ENCODE measurements around the gene PARP12. TPM values are rescaled to one million over a fixed set of nuclear protein-coding genes. Genes with fewer than 3 reads are reported as not detected.

PARP12 gene
- total RNA-seq, 6 experiments from 2014 or later, result 6.3 to 14.0 (median 11.8) TPM

- Mint-ChIP-seq H3K27me3 (ENCODE audit: insufficient read depth) (peaks cover 5% of the 10 kb centered on the region), H3K4me3 (no peak overlapping the region), H3K27ac (no peak overlapping the region), H3K9me3 (no peaks in the 10 kb centered on the region), H3K36me3 (ENCODE audit: low read depth) (peaks cover 6% of the 10 kb centered on the region; the same call in 1 of the 2 replicates), H3K4me1 (ENCODE audit: low read depth) (peaks cover 8% of the 10 kb centered on the region)
- DNase-seq, result no peak
- TF ChIP-seq CTCF (IDR thresholded peaks at IDR 0.05), result no peak
Measured at GRCh38 chr7:140019606-140020005, 43.1 kb downstream of the PARP12 start.

GRCh38 chr7:140019172-140019571 lies 43.6 kb downstream of the PARP12 start:
- H3K9me3 Mint-ChIP-seq, result no peaks in the 10 kb centered on the region
- H3K4me1 Mint-ChIP-seq (ENCODE audit: low read depth), result peaks cover 8% of the 10 kb centered on the region
- DNase-seq, result no peak
- TF ChIP-seq CTCF (IDR thresholded peaks at IDR 0.05), result no peak
- H3K4me3 Mint-ChIP-seq, result no peak overlapping the region
- peaks cover 9% of the 10 kb centered on the region for H3K27me3 Mint-ChIP-seq (ENCODE audit: insufficient read depth)
- no peak overlapping the region for H3K27ac Mint-ChIP-seq
- H3K36me3 Mint-ChIP-seq (ENCODE audit: low read depth), result peaks cover 3% of the 10 kb centered on the region; the same call in 1 of the 2 replicates

- no peak for TF ChIP-seq CTCF (IDR thresholded peaks at IDR 0.05)
- no peak for DNase-seq
- Mint-ChIP-seq H3K27ac (no peak overlapping the region), H3K9me3 (no peaks in the 10 kb centered on the region), H3K4me1 (ENCODE audit: low read depth) (peaks cover 8% of the 10 kb centered on the region), H3K36me3 (ENCODE audit: low read depth) (no peaks in the 10 kb centered on the region), H3K4me3 (no peak overlapping the region), H3K27me3 (ENCODE audit: insufficient read depth) (peaks cover 17% of the 10 kb centered on the region)
Measured at GRCh38 chr7:140018125-140019043, 44.4 kb downstream of the PARP12 start.

GRCh38 chr7:140017543-140017942 lies 45.2 kb downstream of the PARP12 start:
- no peak overlapping the region for H3K27ac Mint-ChIP-seq
- H3K4me1 Mint-ChIP-seq (ENCODE audit: low read depth), result peaks cover 4% of the 10 kb centered on the region

GRCh38 chr7:140017034-140017433 lies 45.7 kb downstream of the PARP12 start:
- Mint-ChIP-seq H3K4me3 (no peak overlapping the region), H3K36me3 (ENCODE audit: low read depth) (no peaks in the 10 kb centered on the region), H3K4me1 (ENCODE audit: low read depth) (no peaks in the 10 kb centered on the region), H3K9me3 (no peaks in the 10 kb centered on the region), H3K27me3 (ENCODE audit: insufficient read depth) (peaks cover 22% of the 10 kb centered on the region), H3K27ac (no peak overlapping the region)
- DNase-seq, result no peak
- TF ChIP-seq CTCF (IDR thresholded peaks at IDR 0.05), result no peak

More at GRCh38 chr7:140017543-140017942, 45.2 kb downstream of the PARP12 start:
- TF ChIP-seq CTCF (IDR thresholded peaks at IDR 0.05), result no peak
- DNase-seq, result no peak
- peaks cover 18% of the 10 kb centered on the region for H3K27me3 Mint-ChIP-seq (ENCODE audit: insufficient read depth)
- H3K9me3 Mint-ChIP-seq, result no peaks in the 10 kb centered on the region
- H3K4me3 Mint-ChIP-seq, result no peak overlapping the region
- no peaks in the 10 kb centered on the region for H3K36me3 Mint-ChIP-seq (ENCODE audit: low read depth)

Measured in HFFc6 (cell line).